ENCODE results near the gene XYLT2. TPM values are rescaled to one million over a fixed set of nuclear protein-coding genes. Genes with fewer than 3 reads are reported as not detected.

XYLT2 gene
- total and polyA plus RNA-seq, 9 of the 15 experiments (the other 6 are each of a cell fraction or from before 2014, with no cell fraction given), result 0.63 to 9.1 (median 4.3) TPM

- ATAC-seq (no peak), DNase-seq (ENCODE audit: extremely low read depth in 1 of 4, low spot score in 3 of 4) (no peak), FAIRE-seq (no peak)
- no TSS peak for BruUV-seq (replicated peaks)
- Histone ChIP-seq H2AFZ (ENCODE audit: low read depth, low read length) (no peak overlapping the region), H3K9me3 (replicated peaks; ENCODE audit: control insufficient read depth, insufficient read depth, low read depth, low read length) (no peaks in the 10 kb centered on the region), H3K27me3 (ENCODE audit: control insufficient read depth in 2 of 2, insufficient read depth in 2 of 2, low read length in 2 of 2) (no peaks in the 10 kb centered on the region; a peak in 1 of 5 replicates), H3K36me3 (ENCODE audit: control insufficient read depth, insufficient read depth, low read length) (peaks cover 46% of the 10 kb centered on the region; the same call in 2 of the 3 replicates), H3K4me2 (ENCODE audit: insufficient read depth, low read length) (no peak overlapping the region), H3K79me2 (ENCODE audit: control insufficient read depth, insufficient read depth, low read length) (no peaks in the 10 kb centered on the region), H3K4me3 (no peak overlapping the region), H3K27ac (ENCODE audit: extremely low read depth, low read depth, low read length) (no peak overlapping the region), H3K4me1 (replicated peaks in 1 of 2; ENCODE audit: control insufficient read depth in 2 of 2, insufficient read depth in 2 of 2, low read length in 2 of 2) (peaks cover 0 to 28% of the 10 kb centered on the region in 2 experiments; a peak in 2 of 5 replicates), H3K9me1 (ENCODE audit: control insufficient read depth, insufficient read depth, low read length) (peaks cover 3% of the 10 kb centered on the region), H3K9ac (ENCODE audit: insufficient read depth in 1 of 2, low read depth in 2 of 2, low read length in 2 of 2) (no peak overlapping the region), H4K20me1 (replicated peaks; ENCODE audit: control insufficient read depth, insufficient read depth, low read length) (no peaks in the 10 kb centered on the region; the same call in 1 of the 2 replicates)
- intact Hi-C loops (cut with micrococcal nuclease) (no loop called here), in situ Hi-C loops (cut with MboI) (no loop called here)
- 86% methylated on average over 9 of the region's 27 CpGs for WGBS (ENCODE audit: insufficient coverage, low coverage, missing lambda C conversion rate)
- ChIA-PET POLR2A (interaction anchor here (0.6 to 0.8 kb wide), 2 partner anchors 18 to 63 kb away, joined by 3 to 4 read pairs; no protein-coding TSS in a partner anchor), CTCF (ENCODE audit: low intra/inter-chr PET ratio) (no interaction called here)
- no peak for TF ChIP-seq POLR3G (IDR thresholded peaks at IDR 0.05; ENCODE audit: extremely low read depth, insufficient read length, insufficient replicate concordance)
- peak; percentile 13 for TF ChIP-seq RBFOX2 (IDR thresholded peaks at IDR 0.05; ENCODE audit: low read depth, low read length)
- no peak for TF ChIP-seq RREB1 (CRISPR knock-in tag; IDR thresholded peaks at IDR 0.05)
- peak; percentile 65 for TF ChIP-seq POLR2G (IDR thresholded peaks at IDR 0.05; ENCODE audit: low read depth, low read length)
Measured at GRCh38 chr17:50353600-50354195, 7.8 kb downstream of the XYLT2 start.

Data from K562 (cell line).